ENCODE data around the gene CAV3. TPM values are rescaled to one million over a fixed set of nuclear protein-coding genes. Genes with fewer than 3 reads are reported as not detected.
A peak's percentile ranks its signal among the peaks of the same experiment; 100 is the strongest.
"Not testable (repeated sequence)": the region's sequence is repeated elsewhere in the genome, so short reads cannot be mapped to it uniquely, and the experiment has no call there.

The CAV3 gene
- total RNA-seq, 4 donors from 2014 or later, result not detected

DNA sequence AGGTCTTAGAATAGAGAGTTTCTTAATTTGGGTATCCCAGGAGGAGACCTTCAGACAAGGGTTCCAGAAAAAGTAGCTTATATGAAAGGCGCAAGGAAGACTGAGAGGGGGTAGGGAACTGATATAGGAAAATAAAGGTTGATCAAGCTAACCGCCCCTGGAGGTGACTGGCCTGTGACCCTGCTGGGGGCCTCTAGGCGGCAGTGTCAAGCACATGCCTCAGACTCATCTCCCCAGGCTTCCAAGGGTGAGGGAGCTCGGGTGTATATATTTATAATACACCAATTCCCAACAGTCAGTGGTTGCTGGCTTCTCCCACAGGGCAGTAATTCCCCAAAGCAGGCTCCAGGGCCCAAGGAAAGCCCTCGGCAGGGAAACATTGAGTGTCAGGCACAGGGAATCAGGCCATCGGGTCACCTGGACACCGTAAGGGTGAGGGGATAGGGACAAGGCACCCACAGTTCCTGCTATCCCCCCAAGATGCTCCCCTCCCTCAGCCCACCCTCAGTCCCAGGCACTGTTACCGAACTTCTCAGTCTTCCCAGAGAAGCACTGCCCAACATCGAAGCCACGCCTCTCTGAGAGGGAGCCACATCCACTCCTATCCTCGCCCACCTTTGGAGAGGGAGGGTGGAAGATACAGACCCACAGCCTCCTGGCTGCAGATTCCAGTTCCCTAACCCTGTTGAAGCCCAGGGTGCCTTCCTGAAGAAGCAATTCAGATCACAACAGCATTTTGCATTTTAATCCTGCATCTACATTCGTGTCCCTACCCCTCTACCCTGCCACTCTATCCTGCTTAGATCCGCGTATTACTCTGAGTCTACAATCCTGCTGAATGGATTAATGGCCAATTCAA is 19.5 kb upstream of the CAV3 start:
- no peak overlapping the region for H3K27ac ChIP-seq
- 71 to 90% methylated on average over 4 to 14 of the region's 14 CpGs for WGBS, 2 donors (ENCODE audit: low coverage in 1 of 2)
- no peak for TF ChIP-seq EP300 (IDR thresholded peaks at IDR 0.05; ENCODE audit: low read depth)
- TF ChIP-seq POLR2A (IDR thresholded peaks at IDR 0.05), result no peak
- TF ChIP-seq, protein P1, sequence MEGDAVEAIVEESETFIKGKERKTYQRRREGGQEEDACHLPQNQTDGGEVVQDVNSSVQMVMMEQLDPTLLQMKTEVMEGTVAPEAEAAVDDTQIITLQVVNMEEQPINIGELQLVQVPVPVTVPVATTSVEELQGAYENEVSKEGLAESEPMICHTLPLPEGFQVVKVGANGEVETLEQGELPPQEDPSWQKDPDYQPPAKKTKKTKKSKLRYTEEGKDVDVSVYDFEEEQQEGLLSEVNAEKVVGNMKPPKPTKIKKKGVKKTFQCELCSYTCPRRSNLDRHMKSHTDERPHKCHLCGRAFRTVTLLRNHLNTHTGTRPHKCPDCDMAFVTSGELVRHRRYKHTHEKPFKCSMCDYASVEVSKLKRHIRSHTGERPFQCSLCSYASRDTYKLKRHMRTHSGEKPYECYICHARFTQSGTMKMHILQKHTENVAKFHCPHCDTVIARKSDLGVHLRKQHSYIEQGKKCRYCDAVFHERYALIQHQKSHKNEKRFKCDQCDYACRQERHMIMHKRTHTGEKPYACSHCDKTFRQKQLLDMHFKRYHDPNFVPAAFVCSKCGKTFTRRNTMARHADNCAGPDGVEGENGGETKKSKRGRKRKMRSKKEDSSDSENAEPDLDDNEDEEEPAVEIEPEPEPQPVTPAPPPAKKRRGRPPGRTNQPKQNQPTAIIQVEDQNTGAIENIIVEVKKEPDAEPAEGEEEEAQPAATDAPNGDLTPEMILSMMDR (IDR thresholded peaks at IDR 0.05), result peak in 3 of 5 experiments; percentile 3 to 27 (median 8)
- TF ChIP-seq POLR2AphosphoS5 (IDR thresholded peaks at IDR 0.05), result no peak
- no peaks in the 10 kb centered on the region for H3K4me1 ChIP-seq
- no peaks in the 10 kb centered on the region for H3K9me3 ChIP-seq
- intact Hi-C loops (cut with DNase I; ENCODE audit: low total_unique reads) (no loop called here), in situ Hi-C loops (cut with MboI; ENCODE audit: low pct_ligation_motif_present in 1 of 4, low pct_unique_long_range_greater_than_20kb in 1 of 4, low sequenced_read_pairs in 3 of 4) (no loop called here)
- no peak overlapping the region for H3K4me3 ChIP-seq
- no peak for DNase-seq
- H3K36me3 ChIP-seq, result no peaks in the 10 kb centered on the region
- H3K27me3 ChIP-seq, result no peaks in the 10 kb centered on the region

DNA sequence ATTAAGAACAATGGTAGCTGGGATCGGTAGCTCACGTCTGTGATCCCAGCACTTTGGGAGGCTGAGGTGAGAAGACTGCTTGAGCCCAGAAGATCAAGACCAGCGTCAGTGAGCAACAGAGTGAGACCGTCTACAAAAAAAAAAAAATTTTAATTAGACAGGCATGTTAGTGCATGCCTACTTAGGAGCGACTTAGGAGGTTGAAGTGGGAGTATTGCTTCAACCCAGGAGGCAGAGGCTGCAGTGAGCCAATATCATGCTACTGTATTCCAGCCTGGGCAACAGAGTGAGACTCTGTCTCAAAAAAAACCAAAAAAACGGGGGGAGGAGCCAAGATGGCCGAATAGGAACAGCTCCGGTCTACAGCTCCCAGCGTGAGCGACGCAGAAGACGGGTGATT is 17.8 kb upstream of the CAV3 start:
- intact Hi-C loops (cut with DNase I; ENCODE audit: low total_unique reads); H3K9me3 ChIP-seq; H3K4me1 ChIP-seq; H3K4me3 ChIP-seq; H3K27ac ChIP-seq; H3K36me3 ChIP-seq; in situ Hi-C loops (cut with MboI; ENCODE audit: low pct_ligation_motif_present in 1 of 4, low pct_unique_long_range_greater_than_20kb in 1 of 4, low sequenced_read_pairs in 3 of 4); H3K27me3 ChIP-seq; DNase-seq: not testable (repeated sequence)
- 83 to 87% methylated on average over 5 to 12 of the region's 12 CpGs for WGBS, 2 donors (ENCODE audit: low coverage in 1 of 2)

DNA sequence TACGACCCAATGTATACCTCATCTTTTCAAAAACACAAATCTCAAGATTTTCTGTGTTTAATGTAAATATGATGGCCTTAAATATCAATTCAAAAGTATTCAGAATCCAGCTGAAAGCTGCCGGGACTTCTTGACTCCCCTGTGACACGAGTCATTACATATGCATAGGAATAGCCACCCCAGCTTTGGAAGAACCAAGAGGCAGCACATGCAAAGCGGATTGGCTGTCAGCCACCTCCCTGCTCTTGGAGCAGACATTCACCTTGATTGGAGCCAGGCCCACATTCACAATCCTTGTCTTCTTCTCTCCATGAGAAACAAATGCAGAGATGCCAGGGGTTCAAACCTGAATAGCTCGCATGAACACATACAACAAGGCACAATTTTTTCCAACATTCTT is 10.8 kb upstream of the CAV3 start:
- H3K27me3 ChIP-seq, result no peaks in the 10 kb centered on the region
- H3K36me3 ChIP-seq, result no peaks in the 10 kb centered on the region
- TF ChIP-seq POLR2A (IDR thresholded peaks at IDR 0.05) (no peak), POLR2AphosphoS5 (IDR thresholded peaks at IDR 0.05) (no peak), EP300 (IDR thresholded peaks at IDR 0.05; ENCODE audit: low read depth) (no peak)
- TF ChIP-seq, protein P1 (IDR thresholded peaks at IDR 0.05), result no peak
- intact Hi-C loops (cut with DNase I; ENCODE audit: low total_unique reads), result no loop called here
- no peak overlapping the region for H3K4me3 ChIP-seq
- no peak overlapping the region for H3K27ac ChIP-seq
- H3K9me3 ChIP-seq, result no peaks in the 10 kb centered on the region
- 51 to 65% methylated on average over 3 to 5 of the region's 5 CpGs for WGBS, 2 donors (ENCODE audit: low coverage in 1 of 2)
- no peaks in the 10 kb centered on the region for H3K4me1 ChIP-seq
- no peak for DNase-seq
- in situ Hi-C loops (cut with MboI; ENCODE audit: low pct_ligation_motif_present in 1 of 4, low pct_unique_long_range_greater_than_20kb in 1 of 4, low sequenced_read_pairs in 3 of 4), result no loop called here

DNA sequence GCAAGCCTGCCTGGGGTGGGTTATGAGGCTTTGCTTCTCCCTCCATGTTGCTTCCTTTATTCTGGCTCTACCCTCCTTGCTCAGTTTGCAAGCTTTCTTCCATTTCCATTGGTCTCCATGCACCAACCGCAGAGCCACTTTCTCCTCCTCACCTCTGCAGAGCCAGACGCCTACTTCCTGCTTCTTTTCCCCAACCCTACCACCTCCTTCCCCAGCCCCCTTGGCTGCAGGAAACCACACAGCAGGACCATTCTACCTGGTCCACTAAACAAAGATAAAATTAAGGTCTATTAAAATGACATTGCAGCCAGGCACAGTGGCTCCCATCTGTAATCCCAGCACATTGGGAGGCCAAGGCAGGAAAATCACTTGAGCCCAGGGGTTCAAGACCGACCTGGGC is 10.0 kb upstream of the CAV3 start:
- Histone ChIP-seq H3K4me3 (no peak overlapping the region), H3K36me3 (no peaks in the 10 kb centered on the region), H3K9me3 (no peaks in the 10 kb centered on the region), H3K27me3 (no peaks in the 10 kb centered on the region), H3K4me1 (no peaks in the 10 kb centered on the region), H3K27ac (no peak overlapping the region)
- intact Hi-C loops (cut with DNase I; ENCODE audit: low total_unique reads) (no loop called here), in situ Hi-C loops (cut with MboI; ENCODE audit: low pct_ligation_motif_present in 1 of 4, low pct_unique_long_range_greater_than_20kb in 1 of 4, low sequenced_read_pairs in 3 of 4) (no loop called here)
- no peak for DNase-seq
- WGBS, 2 donors (ENCODE audit: low coverage in 1 of 2), result 67 to 68% methylated on average over 3 of the region's 3 CpGs
- no peak for TF ChIP-seq EP300 (IDR thresholded peaks at IDR 0.05; ENCODE audit: low read depth)
- TF ChIP-seq POLR2AphosphoS5 (IDR thresholded peaks at IDR 0.05), result no peak

DNA sequence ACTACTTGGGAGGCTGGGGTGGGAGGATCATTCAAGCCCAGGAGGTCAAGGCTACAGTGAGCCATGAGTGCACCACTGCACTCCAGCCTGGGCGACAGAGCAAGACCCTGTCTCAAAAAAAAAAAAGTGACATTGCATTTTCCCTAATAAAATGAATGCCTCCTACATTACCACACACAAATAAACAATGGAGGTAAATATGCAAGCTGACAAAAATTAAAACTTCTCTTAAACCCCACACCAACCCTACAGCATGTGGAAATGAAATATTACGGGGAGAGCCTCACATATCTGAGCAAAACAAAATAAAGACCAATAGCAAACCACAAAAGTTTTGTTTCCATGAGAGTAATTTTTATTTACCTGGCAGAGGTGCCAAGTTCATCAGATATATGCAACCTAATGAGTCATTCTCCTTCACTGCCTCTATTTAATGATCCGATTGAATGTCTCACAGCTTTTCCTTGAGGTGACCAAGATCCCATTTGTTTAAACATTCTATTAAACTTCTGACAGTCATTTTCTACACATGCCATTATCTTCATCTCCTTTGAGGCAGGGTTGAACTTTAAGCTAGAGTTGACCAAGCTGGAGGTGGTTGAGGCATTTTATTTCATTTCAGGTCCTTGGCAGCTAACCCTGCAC is 9.4 kb upstream of the CAV3 start:
- no peak overlapping the region for H3K27ac ChIP-seq
- no peak for DNase-seq
- H3K36me3 ChIP-seq, result no peaks in the 10 kb centered on the region
- WGBS, 2 donors (ENCODE audit: low coverage in 1 of 2), result 67 to 76% methylated on average over 2 to 3 of the region's 3 CpGs
- in situ Hi-C loops (cut with MboI; ENCODE audit: low pct_ligation_motif_present in 1 of 4, low pct_unique_long_range_greater_than_20kb in 1 of 4, low sequenced_read_pairs in 3 of 4) (no loop called here), intact Hi-C loops (cut with DNase I; ENCODE audit: low total_unique reads) (no loop called here)
- no peaks in the 10 kb centered on the region for H3K9me3 ChIP-seq
- H3K4me3 ChIP-seq, result no peak overlapping the region
- H3K4me1 ChIP-seq, result no peaks in the 10 kb centered on the region
- TF ChIP-seq EP300 (IDR thresholded peaks at IDR 0.05; ENCODE audit: low read depth) (no peak), POLR2AphosphoS5 (IDR thresholded peaks at IDR 0.05) (no peak), POLR2A (IDR thresholded peaks at IDR 0.05) (no peak)
- TF ChIP-seq, protein P1 (IDR thresholded peaks at IDR 0.05), result no peak
- no peaks in the 10 kb centered on the region for H3K27me3 ChIP-seq

Measured in transverse colon (tissue), 4 donors.